ENCODE data around the gene CLPTM1L.
A peak's percentile ranks its signal among the peaks of the same experiment; 100 is the strongest.

CLPTM1L gene

GRCh38 chr5:1325191-1325741 lies 19.6 kb downstream of the CLPTM1L start:
- no peak for DNase-seq

DNA sequence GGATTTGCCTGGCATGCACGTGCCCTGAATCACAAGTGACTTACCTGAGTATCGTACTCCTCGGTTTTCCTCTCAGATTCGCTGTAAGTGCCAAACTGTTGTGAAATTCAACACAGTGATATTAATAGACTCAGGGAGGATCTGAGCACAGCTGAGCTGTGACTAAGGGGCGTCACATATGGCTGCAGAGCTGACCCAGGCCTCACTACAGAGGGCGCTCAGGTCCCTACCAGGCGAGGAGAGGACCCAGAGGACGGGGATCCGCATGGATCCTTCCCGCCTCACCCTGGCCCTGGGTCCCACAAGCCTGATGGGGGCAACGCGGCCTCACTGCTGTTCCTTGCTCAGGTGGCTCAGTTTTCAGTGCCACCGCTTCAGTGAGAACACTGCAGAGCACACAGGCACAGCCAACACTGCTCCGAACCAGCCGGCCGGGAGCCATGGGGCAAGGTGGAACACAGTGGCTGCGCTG lies 20.1 kb downstream of the CLPTM1L start:
- DNase-seq, result no peak

GRCh38 chr5:1324301-1324700 lies 20.6 kb downstream of the CLPTM1L start:
- no peak for DNase-seq

DNA sequence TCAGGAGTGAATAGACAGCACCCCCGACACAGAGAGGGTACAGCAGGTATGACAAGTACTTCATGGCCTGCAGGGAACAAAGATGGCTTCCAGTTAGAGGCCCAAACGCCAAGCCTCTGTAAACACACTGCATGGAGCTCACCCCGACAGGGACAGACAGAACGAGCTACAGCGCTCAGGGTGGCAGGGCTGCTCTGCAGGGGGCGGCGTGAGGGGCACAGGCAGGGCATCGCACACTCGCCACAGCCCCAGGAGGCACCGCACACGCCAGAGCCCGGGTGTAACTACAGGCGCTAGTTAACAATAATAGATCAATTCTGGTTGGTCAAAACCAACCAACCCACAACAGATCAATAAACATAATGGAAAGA lies 21.1 kb downstream of the CLPTM1L start:
- DNase-seq, result no peak

- no peak for DNase-seq
Measured at GRCh38 chr5:1322955-1323802, 21.7 kb downstream of the CLPTM1L start.

DNA sequence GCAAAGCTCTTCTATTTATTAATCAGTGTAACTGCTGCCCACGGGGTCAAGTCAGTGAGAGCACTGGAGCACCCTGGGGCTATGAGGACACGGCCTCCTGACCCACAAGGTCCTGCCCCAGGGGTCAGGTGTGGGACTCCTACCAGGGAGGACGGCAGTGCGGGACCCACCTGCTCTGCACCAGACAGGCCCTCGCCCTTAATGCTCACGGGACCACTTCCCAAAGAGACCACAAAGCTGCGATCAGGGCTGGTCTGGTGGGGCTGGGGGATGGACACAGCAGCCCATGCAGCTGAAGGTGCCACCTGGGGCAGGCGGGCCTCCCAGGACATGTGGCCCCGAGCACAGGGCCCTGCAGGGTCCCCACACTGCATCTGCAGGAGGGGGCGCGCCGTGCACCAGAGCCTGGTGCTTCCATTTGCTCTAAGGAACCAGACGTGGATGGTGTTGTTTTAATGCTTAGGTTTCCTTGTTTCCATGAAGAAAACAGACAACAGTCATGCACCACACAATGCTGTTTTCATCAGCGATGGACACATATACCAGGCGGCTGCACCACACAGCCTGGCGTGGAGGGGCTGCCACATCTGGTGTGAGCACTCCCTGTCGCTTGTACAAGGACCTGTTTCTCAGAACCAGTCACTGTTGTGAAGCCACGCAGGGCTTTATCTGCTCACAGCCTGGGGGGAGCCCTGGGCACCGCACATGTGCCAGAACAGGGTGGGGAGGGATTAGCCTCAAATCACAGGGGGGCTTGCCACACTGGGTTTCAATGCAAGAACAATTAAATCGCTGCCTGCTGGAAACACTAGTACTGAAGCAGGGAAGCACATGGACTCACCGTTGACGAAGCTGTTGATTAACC lies 22.6 kb downstream of the CLPTM1L start:
- no peak for DNase-seq

DNA sequence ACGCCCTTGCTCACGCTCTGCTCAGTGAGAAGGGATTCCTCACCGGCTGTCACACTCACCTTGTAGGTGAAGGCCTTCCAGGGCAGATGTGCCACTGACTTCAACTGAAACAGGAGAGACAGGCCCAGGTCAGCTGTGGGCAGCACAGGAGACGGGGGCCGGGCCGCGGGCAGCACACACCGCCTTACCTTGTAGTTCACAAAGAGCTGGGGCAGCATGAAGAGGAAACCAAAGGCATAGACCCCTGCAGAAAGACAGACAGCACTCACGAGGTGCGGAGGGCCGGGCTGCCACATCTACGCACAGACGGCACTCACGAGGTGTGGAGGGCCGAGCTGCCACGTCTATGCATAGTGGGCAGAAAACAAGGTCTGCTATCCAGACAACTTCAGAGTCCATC lies 23.3 kb downstream of the CLPTM1L start:
- DNase-seq, result no peak

- no peak for DNase-seq
Measured at GRCh38 chr5:1320436-1321344, 24.2 kb downstream of the CLPTM1L start.

GRCh38 chr5:1319436-1320256 lies 25.3 kb downstream of the CLPTM1L start:
- DNase-seq, result no peak

GRCh38 chr5:1318659-1319251 lies 26.1 kb downstream of the CLPTM1L start:
- no peak for DNase-seq

- no peak for DNase-seq
Measured at GRCh38 chr5:1317921-1318565, 26.9 kb downstream of the CLPTM1L start.

DNA sequence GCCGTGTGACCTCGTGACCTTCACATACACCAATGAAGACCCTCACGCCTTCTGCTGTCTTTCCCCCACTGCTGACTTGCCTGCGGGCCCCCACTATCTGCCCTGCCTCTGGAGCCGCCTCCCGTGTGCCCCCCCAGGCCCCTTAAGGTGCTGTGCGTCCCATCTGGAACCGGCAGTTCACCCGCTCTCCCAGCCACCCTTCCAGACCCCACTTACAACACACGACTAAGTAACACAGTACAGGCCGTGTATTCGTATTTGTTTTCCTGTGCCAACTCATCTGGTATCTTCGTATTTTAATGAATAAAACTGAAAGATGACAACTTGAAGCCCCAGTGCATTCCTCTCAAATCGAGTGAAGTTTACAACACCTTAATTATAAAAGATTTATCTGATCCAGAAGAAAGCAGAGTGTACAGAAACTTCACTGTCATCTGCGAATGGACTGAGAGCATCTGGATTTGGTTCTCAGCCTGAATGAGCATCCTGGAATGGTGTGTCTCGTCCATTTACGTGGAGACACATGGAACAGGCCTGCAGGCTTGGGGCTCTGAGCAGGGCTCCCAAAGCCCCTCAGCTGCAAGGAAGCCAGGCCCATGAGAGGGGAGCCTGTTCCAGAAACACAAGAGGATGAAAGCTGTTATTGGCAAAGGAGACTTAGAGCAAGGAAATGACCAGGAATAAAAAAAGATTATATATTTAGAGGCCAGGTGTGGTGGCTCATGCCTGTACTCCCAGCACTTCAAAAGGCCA lies 28.1 kb downstream of the CLPTM1L start:
- DNase-seq, result peak; percentile 7

GRCh38 chr5:1315709-1316587 lies 29.0 kb downstream of the CLPTM1L start:
- DNase-seq, result peak; percentile 49

DNA sequence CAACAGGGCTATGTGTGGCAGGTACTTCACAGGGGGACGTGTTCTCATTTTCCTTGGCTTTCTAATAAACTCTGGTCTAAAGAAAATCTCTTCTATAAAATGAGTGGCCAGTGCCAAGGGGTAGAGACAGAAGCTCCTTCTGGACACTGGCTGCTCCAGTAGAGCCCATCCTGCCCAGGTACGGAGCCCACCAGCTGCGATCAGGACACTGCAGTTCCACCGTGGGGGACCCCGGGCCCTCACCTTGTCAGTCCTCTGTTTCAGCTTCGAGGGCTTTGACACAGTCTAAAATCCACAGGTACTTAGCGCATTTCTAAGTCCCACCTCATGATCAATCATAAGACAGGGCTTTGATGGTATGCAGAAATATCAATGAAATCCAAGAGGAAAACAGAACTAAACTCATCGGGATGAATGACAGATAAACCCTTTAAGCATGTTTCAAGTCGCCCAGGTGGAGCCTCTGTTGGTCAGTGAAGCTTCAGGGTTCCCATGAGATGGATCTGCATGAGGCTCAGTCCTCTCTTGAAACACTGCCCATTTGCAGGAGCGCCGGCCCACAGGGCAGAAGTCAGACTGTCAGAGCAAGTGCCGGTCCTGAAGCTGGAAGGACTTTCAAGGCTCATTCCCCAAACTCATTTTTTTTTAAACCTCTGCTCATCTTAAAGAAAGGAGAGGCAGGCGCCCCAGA lies 29.7 kb downstream of the CLPTM1L start:
- no peak for DNase-seq

- no peak for DNase-seq
Measured at GRCh38 chr5:1314564-1314982, 30.3 kb downstream of the CLPTM1L start.

- no peak for DNase-seq
Measured at GRCh38 chr5:1312993-1313833, 31.7 kb downstream of the CLPTM1L start.

- no peak for DNase-seq
Measured at GRCh38 chr5:1312206-1312605, 32.7 kb downstream of the CLPTM1L start.
